AG04449 (cell line): ENCODE data around the gene CHD5.

Experiments
- CTCF ChIA-PET: fragments of 350-600 bp; formaldehyde crosslinking; extraction: SDS; loops from one replicate; lab custom pipeline; 2021; ENCODE audit warnings: antibody characterized with exemption; lab: Yijun Ruan, JAX
- POLR2A ChIA-PET: fragments of 400-600, 350-600 bp; formaldehyde crosslinking; extraction: SDS; loops from one replicate; lab custom pipeline; 2020; ENCODE audit warnings: antibody characterized with exemption, inconsistent platforms; lab: Yijun Ruan, JAX
- DNase-seq: peaks from one replicate; pipeline ENCODE4 v3.0.0-alpha.2; 2010; ENCODE audit warnings: low read depth, low spot score
- H3K4me3 ChIP-seq: 2 replicates; pipeline ENCODE4 v1.5.1; 2011; ENCODE audit warnings: low read depth, mild to moderate bottlenecking, control low read depth, low read length
- CTCF ChIP-seq: IDR thresholded peaks from one replicate; pipeline ENCODE4 v1.5.1; 2011; ENCODE audit warnings: mild to moderate bottlenecking, moderate library complexity, low read length, control low read depth, inconsistent platforms; ENCODE audit not compliant: insufficient read depth; ENCODE audit errors: missing control alignments

Gene CHD5

GRCh38 chr1:6125366-6125765, 54.8 kb downstream of the CHD5 start:
- no peak for TF ChIP-seq CTCF
- ChIA-PET POLR2A (no interaction called here), CTCF (no interaction called here)
- no peak overlapping the region for H3K4me3 ChIP-seq
- no peak for DNase-seq

GRCh38 chr1:6124746-6125365, 55.3 kb downstream of the CHD5 start:
- TF ChIP-seq CTCF, result no peak
- ChIA-PET POLR2A (no interaction called here), CTCF (no interaction called here)
- H3K4me3 ChIP-seq, result no peak overlapping the region
- DNase-seq, result no peak

- no peak overlapping the region for H3K4me3 ChIP-seq
- no peak for TF ChIP-seq CTCF
- DNase-seq, result no peak
- POLR2A ChIA-PET, result no interaction called here
- CTCF ChIA-PET, result no interaction called here
Observed at GRCh38 chr1:6124341-6124740, 55.8 kb downstream of the CHD5 start.

- no peak for DNase-seq
- TF ChIP-seq CTCF, result no peak
- H3K4me3 ChIP-seq, result no peak overlapping the region
- POLR2A ChIA-PET, result no interaction called here
- CTCF ChIA-PET, result no interaction called here
Observed at GRCh38 chr1:6123816-6124215, 56.3 kb downstream of the CHD5 start.

GRCh38 chr1:6123083-6123482, 57.0 kb downstream of the CHD5 start:
- no peak overlapping the region for H3K4me3 ChIP-seq
- no peak for TF ChIP-seq CTCF
- no peak for DNase-seq
- ChIA-PET POLR2A (no interaction called here), CTCF (no interaction called here)

- POLR2A ChIA-PET, result no interaction called here
- no peak for DNase-seq
- no peak overlapping the region for H3K4me3 ChIP-seq
- no peak for TF ChIP-seq CTCF
- CTCF ChIA-PET, result no interaction called here
Observed at GRCh38 chr1:6121651-6122370, 58.3 kb downstream of the CHD5 start.
